Measurements from ENCODE around the gene TLK2.
"Not testable (repeated sequence)": the region's sequence is repeated elsewhere in the genome, so short reads cannot be mapped to it uniquely, and the experiment has no call there.

TLK2 gene

GRCh38 chr17:62558941-62559340 is 80.3 kb downstream of the TLK2 start:
- DNase-seq (ENCODE audit: low read depth in 2 of 2), result not testable (repeated sequence)

DNA sequence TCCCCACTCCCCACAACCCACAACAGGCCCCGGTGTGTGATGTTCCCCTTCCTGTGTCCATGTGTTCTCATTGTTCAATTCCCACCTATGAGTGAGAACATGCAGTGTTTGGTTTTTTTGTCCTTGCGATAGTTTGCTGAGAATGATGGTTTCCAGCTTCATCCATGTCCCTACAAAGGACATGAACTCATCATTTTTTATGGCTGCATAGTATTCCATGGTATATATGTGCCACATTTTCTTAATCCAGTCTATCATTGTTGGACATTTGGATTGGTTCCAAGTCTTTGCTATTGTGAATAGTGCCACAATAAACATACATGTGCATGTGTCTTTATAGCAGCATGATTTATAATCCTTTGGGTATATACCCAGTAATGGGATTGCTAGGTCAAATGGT is 82.3 kb downstream of the TLK2 start:
- DNase-seq (ENCODE audit: low read depth in 2 of 2), result not testable (repeated sequence)

DNA sequence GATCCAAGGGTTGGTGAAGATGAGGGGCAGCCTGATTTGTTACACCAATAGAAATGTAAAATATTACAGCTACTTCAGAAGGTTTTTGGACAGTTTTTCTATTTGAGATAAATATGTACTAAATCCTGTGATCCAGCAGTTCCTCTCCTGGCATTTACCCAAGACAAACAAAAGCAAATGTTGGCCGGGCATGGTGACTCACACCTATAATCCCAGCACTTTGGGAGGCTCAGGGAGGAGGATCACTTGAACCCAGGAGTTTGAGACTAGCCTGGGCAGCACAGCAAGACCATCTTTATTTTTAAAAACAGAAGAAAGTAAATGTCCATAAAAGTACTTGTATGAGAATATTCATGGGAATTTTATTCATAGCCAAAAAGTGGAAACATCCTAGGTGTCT is 84.0 kb downstream of the TLK2 start:
- no peak for DNase-seq (ENCODE audit: low read depth in 2 of 2)

- DNase-seq (ENCODE audit: low read depth in 2 of 2), result no peak
These were observed 87.2 kb downstream of the TLK2 start for GRCh38 chr17:62565817-62566216.

DNA sequence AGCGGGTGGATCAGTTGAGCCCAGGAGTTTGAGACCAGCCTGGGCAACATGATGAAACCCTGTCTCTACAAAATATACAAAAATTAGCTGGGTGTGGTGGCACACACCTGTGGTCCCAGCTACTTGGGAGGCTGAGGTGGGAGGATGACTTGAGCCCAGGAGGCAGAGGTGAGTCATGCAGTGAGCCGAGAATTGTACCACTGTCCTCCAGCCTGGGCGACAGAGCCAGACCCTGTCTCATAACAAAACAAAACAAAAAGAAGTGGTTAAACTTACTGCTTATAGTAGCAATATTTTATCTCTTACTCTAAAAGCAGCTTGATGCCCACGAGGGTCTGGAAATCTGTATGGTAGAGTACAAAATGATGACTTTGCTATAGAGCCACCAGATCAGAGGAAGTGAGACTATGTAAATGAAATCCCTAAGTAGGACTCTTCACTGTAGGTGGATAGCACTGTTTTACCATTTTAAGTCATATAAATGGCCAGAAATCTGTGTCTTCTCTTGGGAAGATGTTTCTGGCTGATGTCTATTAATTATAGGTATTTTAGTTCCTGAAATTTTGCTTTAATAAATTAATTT is 88.5 kb downstream of the TLK2 start:
- no peak for DNase-seq (ENCODE audit: low read depth in 2 of 2)

- DNase-seq (ENCODE audit: low read depth in 2 of 2), result no peak
These were observed 93.9 kb downstream of the TLK2 start for GRCh38 chr17:62572488-62572887.

DNA sequence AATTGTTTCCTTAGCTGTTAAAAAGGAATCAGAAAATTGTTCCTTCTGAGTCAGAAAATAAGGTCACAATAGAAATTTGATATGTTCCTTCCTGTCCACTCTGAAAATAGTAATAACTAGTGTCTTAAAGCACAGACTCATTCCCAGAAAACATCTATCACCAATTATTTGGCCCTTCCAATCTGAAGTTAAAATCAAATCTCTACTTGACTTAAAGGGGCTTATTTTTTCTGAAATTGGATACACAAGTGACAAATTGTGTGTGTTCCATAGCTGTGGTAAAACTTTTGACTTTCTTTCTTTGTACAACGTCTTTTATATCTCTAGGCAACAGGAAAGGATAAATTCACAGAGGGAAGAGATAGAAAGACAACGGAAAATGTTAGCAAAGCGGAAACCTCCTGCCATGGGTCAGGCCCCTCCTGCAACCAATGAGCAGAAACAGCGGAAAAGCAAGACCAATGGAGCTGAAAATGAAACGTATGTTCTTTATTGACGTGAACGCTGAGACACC is 94.3 kb downstream of the TLK2 start:
- DNase-seq (ENCODE audit: low read depth in 2 of 2), result no peak

DNA sequence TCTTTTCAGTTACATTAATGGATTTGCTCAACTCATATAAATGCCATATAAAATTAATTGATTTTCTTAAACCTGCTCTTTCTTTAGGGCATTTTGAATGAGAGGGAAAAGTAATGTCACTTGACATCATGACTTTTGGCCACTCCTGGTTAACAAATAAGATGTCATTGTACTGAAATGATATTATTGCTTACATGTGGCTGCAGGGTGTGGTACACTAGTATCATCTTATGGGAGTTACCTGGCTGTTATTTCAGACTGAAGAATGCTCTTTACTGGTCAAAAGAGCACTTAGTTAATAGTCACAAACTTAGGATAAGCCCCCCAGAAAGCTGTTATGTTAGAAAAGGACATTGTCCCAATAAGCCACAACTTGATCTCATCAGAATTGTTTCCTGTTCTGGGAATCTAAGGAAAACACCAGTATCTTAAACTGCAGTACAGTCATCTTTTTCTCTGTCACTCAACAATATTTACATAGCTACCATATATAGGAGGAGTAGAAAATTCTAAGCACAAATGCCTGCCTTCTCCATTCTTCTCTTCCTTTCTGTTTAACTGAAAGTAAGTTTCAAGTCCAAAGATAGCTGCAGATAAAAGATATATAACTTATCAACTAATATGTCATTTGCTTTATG is 95.0 kb downstream of the TLK2 start:
- DNase-seq (ENCODE audit: low read depth in 2 of 2), result no peak

- DNase-seq (ENCODE audit: low read depth in 2 of 2), result no peak
These were observed 97.8 kb downstream of the TLK2 start for GRCh38 chr17:62576382-62576781.

DNA sequence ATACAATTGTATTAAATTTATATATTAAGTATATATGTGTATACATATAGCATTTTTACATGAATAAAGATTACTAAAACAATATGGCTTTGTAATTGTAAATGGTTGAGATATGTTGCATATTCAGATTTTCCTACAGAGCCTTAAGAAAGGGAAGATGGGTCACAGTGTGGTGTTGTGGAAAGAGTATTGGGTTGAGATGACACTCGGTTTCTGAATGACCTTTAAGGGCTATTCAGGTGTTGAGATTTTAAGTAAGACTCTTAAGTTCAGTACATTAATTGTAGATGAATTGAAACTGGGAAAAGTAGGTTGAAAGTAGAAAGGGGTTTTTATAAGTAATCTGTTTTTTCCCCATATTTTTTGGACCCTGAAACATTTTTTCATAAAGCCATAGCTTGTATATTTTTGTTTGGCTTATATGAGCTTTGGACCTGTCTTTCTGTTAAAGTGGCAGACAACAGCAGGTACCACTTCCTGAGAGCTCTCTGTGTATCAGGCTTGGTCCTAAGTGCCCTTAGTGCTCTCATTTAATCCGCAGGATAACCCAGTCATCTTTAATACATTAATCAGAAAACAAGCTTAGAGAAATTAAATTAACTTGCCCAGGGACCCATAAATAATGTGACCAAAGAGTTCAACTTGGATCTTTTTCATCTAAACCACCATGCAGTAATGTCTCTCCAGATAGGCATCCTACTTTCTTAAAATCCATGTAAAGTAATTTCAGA is 100.3 kb downstream of the TLK2 start:
- no peak for DNase-seq (ENCODE audit: low read depth in 2 of 2)

GRCh38 chr17:62580947-62581346 is 102.3 kb downstream of the TLK2 start:
- DNase-seq (ENCODE audit: low read depth in 2 of 2), result no peak

DNA sequence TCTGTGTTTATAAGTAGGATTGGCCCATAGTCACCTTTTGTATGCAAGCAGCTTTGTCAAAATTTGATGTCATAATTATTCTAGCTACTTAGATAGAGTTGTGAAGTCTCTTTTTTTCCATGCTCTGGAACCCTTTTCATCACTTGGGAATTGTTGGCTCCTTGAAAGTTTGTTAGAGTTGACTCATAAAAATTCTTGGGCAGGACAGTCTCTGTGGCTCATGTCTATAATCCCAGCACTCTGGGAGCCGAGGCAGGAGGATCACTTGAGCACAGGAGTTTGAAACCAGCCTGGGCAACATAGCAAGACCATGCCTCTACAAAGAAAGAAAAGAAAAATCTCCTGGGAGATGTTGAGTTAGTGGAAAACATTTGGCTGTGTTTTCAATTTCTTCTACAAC is 103.1 kb downstream of the TLK2 start:
- no peak for DNase-seq (ENCODE audit: low read depth in 2 of 2)

DNA sequence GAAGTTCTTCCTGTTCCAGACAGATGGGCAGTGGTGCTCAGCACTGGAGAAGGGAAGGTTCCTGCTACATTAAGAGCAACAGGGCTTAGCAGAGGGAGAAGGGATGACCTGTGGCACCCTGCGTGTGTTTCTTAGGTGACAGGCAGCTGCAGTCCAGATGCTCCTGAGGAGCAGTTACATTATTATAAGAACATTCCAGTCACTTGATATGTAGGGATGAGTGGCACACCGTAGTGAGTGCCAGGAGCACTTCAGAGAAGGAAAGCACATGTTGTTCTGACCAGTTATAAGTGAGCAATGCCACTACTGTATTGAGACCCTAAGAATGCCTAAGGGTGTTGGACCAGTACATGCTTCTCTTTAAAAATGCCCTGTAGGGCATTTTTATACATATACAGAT is 108.9 kb downstream of the TLK2 start:
- DNase-seq (ENCODE audit: low read depth in 2 of 2), result no peak

GRCh38 chr17:62588109-62588508 is 109.5 kb downstream of the TLK2 start:
- DNase-seq (ENCODE audit: low read depth in 2 of 2), result no peak

DNA sequence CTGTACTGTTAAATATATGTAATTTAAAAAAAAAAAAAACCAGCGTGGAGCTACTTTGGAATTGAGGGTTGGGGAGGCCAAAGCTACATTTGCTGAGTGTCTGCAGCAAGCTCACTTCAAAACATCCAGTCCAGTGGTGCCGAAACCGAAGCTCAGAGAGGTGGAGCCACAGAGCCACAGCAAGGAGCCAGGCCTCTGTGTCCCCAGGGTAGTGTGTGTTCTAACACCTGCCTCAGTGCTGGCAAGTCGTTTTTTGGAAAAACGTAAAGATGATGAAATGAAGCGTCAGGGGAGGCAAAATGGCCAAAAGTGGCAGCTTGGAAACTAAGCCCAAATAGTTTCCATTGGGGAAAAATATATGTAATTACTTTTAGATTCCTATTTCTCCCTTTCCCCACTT is 112.7 kb downstream of the TLK2 start:
- DNase-seq (ENCODE audit: low read depth in 2 of 2), result no peak

- not testable (repeated sequence) for DNase-seq (ENCODE audit: low read depth in 2 of 2)
These were observed 113.2 kb downstream of the TLK2 start for GRCh38 chr17:62591822-62592221.

- DNase-seq (ENCODE audit: low read depth in 2 of 2), result no peak
These were observed 113.9 kb downstream of the TLK2 start for GRCh38 chr17:62592341-62593099.

DNA sequence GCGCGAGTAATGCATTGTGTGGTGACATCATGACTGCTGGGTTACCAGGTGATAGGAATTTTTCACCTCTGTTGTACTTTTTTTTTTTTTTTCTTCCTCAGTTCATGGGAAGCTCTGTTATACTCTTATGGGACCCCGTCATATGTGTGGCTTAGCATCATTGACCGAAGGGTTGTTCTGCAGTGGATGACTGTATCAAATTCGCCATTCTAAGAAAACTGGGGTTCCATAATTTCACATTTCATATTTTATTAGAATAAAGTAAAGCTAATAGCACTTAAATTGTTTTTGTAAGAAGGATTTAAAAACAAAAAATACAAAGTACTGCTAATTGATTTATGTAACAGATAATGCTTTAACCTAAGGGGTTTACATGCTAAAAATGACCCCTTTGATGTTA is 116.9 kb downstream of the TLK2 start:
- no peak for DNase-seq (ENCODE audit: low read depth in 2 of 2)

GRCh38 chr17:62596662-62597061 is 118.0 kb downstream of the TLK2 start:
- no peak for DNase-seq (ENCODE audit: low read depth in 2 of 2)

DNA sequence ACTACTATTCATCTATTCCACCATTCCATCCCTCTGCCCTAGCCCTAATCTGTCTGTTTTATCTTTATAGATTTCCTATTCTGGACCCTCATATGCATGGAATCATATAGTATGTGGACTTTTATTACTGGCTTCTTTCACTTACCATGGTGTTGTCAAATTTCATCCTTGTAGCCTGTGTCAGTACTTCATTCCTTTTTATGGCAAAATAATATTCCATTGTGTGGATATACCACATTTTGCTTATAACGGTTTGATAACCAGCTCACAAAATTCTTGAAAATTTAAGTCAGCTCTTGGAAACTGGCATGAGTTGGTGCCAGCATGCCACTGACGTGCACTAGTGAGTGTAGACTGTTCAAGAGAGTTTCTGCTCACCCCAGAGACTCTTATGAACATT is 118.5 kb downstream of the TLK2 start:
- no peak for DNase-seq (ENCODE audit: low read depth in 2 of 2)

- no peak for DNase-seq (ENCODE audit: low read depth in 2 of 2)
These were observed 119.3 kb downstream of the TLK2 start for GRCh38 chr17:62597920-62598319.

- DNase-seq (ENCODE audit: low read depth in 2 of 2), result no peak
These were observed 121.5 kb downstream of the TLK2 start for GRCh38 chr17:62599964-62600657.

Data from activated CD8-positive, alpha-beta memory T cell treated with anti-CD3 and anti-CD28 coated beads for 4 hours (primary cell).